Measurements from ENCODE around the gene PICALM.
A peak's percentile ranks its signal among the peaks of the same experiment; 100 is the strongest.

The PICALM gene

GRCh38 chr11:86068951-86069407, at the start of gene PICALM:
Gene PICALM (minus strand): TSS chr11:86069084. CDS start chr11:86068780, 304 bp downstream.
- Histone ChIP-seq H3K4me1 (ENCODE audit: control insufficient read depth in 1 of 2, insufficient read depth in 1 of 2, low read depth in 1 of 2, low read length in 1 of 2) (peaks cover 45 to 50% of the 10 kb centered on the region in 2 experiments), H3K27me3 (no peaks in the 10 kb centered on the region), H3K9me3 (no peaks in the 10 kb centered on the region), H3K36me3 (no peaks in the 10 kb centered on the region), H3K27ac (peak within 1 kb of the TSS; percentile 100), H3K4me3 (ENCODE audit: low read depth in 1 of 2, low read length in 1 of 2) (peak within 1 kb of the TSS; percentile 81 to 100)
- TF ChIP-seq CTCF (IDR thresholded peaks at IDR 0.05) = peak; percentile 62

GRCh38 chr11:86118253-86118652, 49.4 kb upstream of the PICALM start:
- no peak for TF ChIP-seq CTCF (IDR thresholded peaks at IDR 0.05)
- no peaks in the 10 kb centered on the region for H3K9me3 ChIP-seq
- H3K4me1 ChIP-seq (ENCODE audit: control insufficient read depth in 1 of 2, insufficient read depth in 1 of 2, low read depth in 1 of 2, low read length in 1 of 2) = peaks cover 16 to 24% of the 10 kb centered on the region in 2 experiments
- H3K4me3 ChIP-seq (ENCODE audit: low read depth in 1 of 2, low read length in 1 of 2) = no peak overlapping the region
- H3K36me3 ChIP-seq = no peaks in the 10 kb centered on the region
- H3K27me3 ChIP-seq = no peaks in the 10 kb centered on the region
- no peak overlapping the region for H3K27ac ChIP-seq

GRCh38 chr11:86117712-86118063, 48.8 kb upstream of the PICALM start:
- Histone ChIP-seq H3K27me3 (no peaks in the 10 kb centered on the region), H3K36me3 (no peaks in the 10 kb centered on the region)

GRCh38 chr11:86117001-86117711, 48.3 kb upstream of the PICALM start:
- peaks cover 16 to 24% of the 10 kb centered on the region in 2 experiments for H3K4me1 ChIP-seq (ENCODE audit: control insufficient read depth in 1 of 2, insufficient read depth in 1 of 2, low read depth in 1 of 2, low read length in 1 of 2)
- no peak for TF ChIP-seq CTCF (IDR thresholded peaks at IDR 0.05)
- H3K9me3 ChIP-seq = no peaks in the 10 kb centered on the region
- H3K4me3 ChIP-seq (ENCODE audit: low read depth in 1 of 2, low read length in 1 of 2) = peak overlapping the region in 1 of 2 experiments; percentile 6
- H3K36me3 ChIP-seq = no peaks in the 10 kb centered on the region
- peak overlapping the region; percentile 53 for H3K27ac ChIP-seq
- H3K27me3 ChIP-seq = no peaks in the 10 kb centered on the region

More at GRCh38 chr11:86117712-86118063, 48.8 kb upstream of the PICALM start:
- H3K27ac ChIP-seq = peak overlapping the region; percentile 53
- H3K4me3 ChIP-seq (ENCODE audit: low read depth in 1 of 2, low read length in 1 of 2) = no peak overlapping the region
- peaks cover 16 to 24% of the 10 kb centered on the region in 2 experiments for H3K4me1 ChIP-seq (ENCODE audit: control insufficient read depth in 1 of 2, insufficient read depth in 1 of 2, low read depth in 1 of 2, low read length in 1 of 2)
- no peak for TF ChIP-seq CTCF (IDR thresholded peaks at IDR 0.05)
- no peaks in the 10 kb centered on the region for H3K9me3 ChIP-seq

- H3K4me1 ChIP-seq (ENCODE audit: control insufficient read depth in 1 of 2, insufficient read depth in 1 of 2, low read depth in 1 of 2, low read length in 1 of 2) = peaks cover 16 to 24% of the 10 kb centered on the region in 2 experiments
Measured at GRCh38 chr11:86116386-86116726, 47.5 kb upstream of the PICALM start.

More at GRCh38 chr11:86116386-86116726, 47.5 kb upstream of the PICALM start:
- Histone ChIP-seq H3K4me3 (ENCODE audit: low read depth in 1 of 2, low read length in 1 of 2) (no peak overlapping the region), H3K27me3 (no peaks in the 10 kb centered on the region), H3K9me3 (no peaks in the 10 kb centered on the region), H3K27ac (no peak overlapping the region), H3K36me3 (no peaks in the 10 kb centered on the region)
- no peak for TF ChIP-seq CTCF (IDR thresholded peaks at IDR 0.05)

Measured in neutrophil (primary cell).